Stimulated activated CD4-positive, alpha-beta T cell treated with anti-CD3 and anti-CD28 coated beads, Interleukin-2, amount 100 ng/mL, for 24 hours (primary cell): ENCODE measurements around the gene MICU1.
"Not testable (repeated sequence)": the region's sequence is repeated elsewhere in the genome, so short reads cannot be mapped to it uniquely, and the experiment has no call there.

Source experiments
- DNase-seq, 2 donors: peaks; one replicate each; pipeline ENCODE4 v3.0.0-alpha.2; 2020

MICU1 gene

DNA sequence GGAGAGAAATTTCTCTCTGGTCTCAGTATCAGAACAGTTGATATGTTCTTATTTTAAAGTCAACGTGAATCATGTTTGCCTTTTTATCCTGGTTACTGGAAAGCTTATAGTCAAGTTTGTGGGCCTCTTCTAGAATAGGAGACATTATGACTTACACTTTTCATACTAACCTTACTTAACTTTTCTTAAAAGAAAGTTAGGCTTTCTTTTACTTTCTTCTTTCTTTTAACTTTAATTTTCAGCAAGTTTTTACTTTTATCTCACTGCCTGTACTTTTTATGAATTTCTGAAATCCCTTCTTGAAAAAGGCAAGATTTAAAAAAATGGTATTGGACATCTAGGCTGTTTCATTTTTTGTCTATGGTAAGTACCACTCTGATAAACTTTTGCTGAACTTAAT, 195.9 kb downstream of the MICU1 start:
- DNase-seq = no peak

DNA sequence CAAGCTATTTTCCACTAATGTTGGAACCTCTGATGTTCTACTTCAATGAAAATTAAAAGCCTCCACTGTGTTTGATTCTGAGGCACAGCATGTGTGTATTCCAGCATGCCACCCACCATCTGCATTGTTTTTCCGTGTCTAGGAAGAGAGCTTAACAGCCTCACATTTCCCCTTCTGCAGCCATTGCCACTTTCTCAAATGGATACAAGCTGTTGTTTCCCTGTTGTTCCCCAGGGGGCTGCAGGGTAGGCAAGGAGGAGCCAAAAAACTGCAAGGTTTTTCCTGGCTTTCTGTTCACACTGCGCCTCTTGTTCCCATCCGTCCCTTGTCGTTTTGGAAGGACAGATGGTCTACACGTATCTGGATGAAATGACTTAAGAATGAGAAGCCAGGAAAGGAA, 198.9 kb downstream of the MICU1 start:
- DNase-seq = no peak

DNA sequence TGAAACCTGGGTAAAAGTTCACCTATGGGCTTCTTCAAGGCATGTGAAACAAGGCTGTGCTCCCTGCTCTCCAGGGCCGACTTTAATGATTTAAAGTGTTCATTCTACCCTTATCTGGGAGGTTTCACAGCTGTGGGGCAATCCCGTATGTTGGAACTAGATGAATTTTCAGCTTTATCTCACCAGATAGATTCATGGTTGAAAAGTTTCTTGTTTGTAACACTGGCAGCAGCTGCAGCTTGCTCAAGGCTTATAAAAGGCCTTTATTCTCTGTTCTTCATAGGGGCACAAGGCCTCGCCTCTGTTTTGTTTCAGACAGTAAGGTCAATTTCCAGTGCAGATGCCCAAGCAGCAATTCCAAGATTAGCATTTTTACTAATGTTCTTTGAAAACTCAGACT, 200.7 kb downstream of the MICU1 start:
- DNase-seq = no peak

DNA sequence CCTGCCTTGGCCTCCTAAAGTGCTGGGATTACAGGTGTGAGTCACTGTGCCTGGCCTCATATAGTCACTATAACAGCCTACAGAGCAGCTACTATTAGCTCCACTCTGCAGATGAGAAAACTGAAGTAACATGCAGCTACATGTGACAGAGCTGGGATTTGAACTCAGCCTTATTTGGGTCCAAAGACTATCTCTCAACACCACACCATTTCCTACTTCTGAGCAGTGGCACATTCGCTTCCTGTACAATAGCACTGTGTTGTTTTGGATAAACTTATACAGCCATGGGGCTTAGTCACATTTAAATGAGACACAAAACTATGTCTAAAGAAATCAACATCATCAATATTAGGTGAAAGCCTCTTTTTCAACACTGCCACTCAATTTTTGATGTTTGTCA, 201.3 kb downstream of the MICU1 start:
- DNase-seq = no peak

DNA sequence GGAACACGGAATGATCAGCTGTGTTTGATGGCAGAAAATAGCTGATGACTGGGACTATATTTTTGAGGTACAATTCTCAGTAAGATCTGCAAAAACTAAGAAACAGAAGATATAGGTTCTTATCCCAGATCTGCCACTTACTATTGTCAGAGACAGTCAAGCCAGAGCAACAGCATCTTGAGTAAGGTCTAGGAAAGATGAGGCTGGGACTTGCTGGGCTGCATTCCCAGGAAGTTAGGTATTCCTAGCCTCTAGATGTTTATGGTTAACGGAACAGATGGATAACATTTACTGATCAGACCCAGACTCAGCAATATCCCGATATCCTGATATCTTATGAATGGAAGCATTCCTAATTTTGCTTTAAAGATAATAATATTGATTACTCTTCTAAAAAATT, 202.5 kb downstream of the MICU1 start:
- no peak for DNase-seq

DNA sequence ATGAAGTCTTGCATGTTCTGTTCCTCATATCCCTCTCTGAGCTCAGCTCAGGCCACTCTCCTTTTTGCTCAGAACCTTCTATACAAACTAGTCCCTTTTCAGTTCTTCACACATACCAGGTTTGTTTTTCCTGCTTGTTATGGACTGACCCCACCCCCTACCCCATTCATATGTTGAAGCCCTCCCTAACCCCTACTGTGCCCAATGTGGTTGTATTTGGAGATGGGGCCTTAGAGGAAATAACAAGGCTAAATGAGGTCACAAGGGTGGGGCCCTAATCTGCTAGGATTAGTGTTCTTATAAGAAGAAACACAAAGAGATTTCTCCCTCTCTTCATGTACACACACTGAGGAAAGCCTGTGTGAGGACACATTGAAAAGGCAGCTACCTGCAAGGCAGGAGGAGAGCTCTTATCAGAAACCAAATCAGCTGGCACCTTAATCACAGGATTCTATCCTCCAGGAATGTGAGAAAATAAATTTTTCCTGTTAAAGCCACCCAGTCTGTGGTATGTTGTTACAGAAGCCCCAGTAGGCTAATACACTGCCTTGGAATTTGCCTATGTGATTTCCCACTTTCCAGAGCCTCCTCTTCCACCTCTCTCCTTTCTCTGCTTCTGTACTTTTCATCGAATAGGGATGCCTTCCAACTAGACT, 203.9 kb downstream of the MICU1 start:
- no peak for DNase-seq

DNA sequence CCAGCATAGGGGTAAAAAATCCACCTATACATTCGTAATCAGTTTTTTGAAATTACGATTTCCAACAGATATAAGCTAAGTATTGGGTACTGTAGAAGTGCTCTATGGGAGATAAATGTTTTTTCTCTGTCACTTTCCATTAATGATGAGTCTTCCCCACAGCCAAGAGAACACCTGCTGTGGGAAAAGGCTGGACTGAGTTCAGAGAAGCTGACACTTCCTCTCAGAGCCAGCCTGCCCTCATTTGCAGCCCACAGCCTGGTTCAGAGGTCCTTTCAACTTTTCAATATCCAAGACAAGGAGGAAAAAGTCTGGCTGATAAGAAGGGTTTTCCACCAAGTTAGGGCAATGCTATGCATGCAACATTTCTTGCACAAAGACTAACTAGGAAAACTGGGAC, 206.6 kb downstream of the MICU1 start:
- no peak for DNase-seq

DNA sequence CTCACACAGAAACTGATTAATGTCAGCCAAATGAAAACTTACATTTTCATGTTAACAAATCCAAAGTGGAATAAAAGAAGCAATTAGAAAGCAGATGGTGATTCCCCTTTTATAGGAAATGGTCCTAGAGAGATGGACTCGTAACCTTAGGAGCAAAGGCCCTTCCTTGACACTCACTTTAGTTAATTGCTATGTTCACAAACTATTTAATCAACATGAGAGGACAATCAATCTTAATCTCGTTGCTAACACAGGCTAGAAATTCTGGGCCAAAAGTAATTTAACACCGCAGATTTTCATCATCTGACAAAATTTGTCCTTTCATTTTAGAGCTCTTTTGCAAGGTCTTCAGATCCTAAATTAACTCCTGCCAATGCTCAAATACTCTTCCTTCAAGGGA, 207.2 kb downstream of the MICU1 start:
- DNase-seq = no peak

DNA sequence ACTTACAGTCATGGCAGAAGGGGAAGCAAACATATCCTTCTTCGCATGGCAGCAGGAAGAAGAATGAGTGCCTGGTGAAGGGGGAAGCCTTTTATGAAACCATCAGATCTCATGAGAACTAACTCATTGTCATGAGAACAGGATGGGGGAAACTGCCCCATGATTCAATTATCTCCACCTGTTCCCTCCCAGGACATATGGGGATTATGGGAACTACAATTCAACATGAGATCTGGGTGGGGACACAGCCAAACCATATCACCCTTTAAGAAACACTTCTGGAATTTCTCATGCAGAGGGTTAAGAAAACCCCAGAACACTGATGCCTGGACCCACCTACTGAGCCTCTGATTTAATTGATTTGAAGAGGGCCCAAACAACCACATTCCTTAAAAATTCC, 207.9 kb downstream of the MICU1 start:
- DNase-seq = no peak

DNA sequence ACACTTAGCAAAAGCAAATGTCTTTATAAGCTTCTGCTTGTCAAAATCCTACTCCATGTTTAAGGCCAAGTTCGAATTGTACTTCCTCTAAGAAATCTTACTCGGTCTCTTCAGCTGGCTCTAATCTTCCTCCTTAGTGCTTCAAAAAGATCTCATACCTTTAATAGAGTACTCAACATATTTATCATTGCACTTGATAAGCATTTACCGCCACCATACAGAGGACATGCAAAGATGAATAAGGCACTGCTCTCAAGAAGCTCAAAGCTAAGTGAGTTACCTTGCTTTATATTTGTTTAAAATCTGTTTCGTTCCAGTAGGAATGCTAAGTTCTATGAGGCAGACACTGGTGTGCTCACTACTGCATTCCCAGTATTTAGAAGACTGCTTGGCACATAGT, 209.2 kb downstream of the MICU1 start:
- no peak for DNase-seq

DNA sequence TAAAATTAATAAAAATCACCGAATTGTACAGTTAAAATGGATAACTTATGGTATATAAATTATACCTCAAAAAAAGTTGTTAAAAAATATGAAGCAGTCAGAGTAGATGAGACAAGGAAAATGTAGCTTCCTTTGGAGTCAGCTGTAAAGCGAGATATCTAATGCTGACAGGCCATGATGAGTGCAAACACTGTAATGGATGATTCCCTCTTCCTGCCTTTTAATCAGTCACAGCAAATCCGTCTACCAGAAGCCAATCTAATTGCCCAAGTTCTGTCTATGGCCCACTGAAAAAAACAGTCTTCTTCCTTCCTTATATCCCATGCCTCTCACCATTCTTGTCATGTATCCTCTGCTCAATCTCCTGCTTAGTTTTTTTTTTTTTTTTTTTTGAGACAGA, 211.2 kb downstream of the MICU1 start:
- DNase-seq = no peak

DNA sequence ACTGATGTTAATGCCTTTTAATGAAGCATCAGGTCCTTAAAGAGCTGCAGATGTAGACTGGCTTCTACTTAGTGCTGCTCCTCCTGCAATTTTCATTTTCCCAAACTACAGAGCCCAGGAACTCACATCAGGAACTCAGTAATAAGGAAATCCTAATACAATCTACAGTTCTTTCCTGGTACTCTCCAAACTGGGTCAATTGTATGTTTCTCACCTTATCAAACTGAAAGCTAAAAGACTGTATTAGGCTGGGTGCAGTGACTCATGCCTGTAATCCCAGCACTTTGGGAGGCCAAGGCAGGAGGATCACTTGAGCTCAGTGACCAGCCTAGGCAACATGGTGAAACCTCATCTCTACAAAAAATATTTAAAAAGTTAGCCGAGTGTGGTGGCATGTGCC, 216.7 kb downstream of the MICU1 start:
- no peak for DNase-seq

DNA sequence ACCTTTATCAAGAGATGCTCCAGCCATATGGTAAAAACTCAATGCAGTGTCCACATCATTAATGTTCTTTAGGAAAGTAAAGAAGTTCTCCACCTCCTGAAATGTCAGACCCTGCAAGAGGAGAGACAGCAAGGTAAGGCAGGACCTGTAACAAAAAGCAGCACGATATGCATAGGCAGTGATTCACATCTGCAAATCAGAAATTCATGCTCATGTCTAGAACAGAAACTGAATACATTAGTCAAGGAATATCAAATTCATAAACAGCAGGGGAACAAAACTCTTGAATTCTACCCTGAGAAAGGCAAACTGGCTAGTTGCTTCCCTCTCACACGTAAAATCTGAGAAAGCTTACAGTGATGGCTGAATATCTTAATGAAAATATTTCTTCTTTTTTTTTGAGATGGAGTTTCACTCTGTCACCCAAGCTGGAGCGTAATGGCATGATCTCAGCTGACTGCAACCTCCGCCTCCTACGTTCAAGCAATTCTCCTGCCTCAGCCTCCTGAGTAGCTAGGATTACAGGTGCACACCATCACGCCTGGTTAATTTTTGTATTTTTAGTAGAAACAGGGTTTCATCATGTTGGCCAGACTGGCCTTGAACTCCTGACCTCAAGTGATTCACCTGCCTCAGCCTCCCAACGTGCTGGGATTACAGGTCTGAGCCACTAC, 217.8 kb downstream of the MICU1 start:
- DNase-seq = no peak

DNA sequence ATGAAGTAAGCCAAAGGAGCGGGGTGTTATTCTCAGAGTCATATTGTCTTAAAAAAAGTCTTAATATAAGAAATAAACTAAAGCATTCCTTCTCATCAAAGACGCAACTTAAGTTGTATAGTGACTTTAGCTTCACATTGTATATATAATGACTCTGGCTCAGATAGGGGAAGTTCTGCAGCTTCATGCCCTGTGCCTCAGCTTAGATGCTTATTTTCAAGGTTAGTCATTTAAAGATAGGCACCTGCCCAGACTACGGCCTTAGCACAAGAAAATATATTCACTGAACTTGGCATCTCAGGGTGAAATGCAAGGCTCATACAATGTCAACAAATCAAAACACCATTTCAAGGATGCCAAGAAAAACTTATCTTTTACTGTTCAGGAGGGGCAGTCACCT, 218.4 kb downstream of the MICU1 start:
- no peak for DNase-seq

DNA sequence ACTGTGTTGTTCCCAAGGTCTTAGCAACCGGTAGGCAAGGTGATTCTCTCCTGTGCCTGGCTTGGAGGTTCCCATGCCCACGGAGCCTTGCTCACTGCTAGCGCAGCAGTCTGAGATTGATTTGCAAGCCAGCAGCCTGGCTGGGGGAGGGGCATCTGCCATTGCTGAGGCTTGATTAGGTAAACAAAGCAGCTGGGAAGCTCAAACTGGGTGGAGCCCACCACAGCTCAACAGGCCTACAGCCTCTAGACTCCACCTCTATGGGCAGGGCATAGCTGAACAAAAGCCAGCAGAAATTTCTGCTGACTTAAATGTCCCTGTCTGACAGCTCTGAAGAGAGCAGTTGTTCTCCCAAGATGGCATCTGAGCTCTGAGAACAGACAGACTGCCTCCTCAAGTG, 230.3 kb downstream of the MICU1 start:
- DNase-seq = not testable (repeated sequence)

DNA sequence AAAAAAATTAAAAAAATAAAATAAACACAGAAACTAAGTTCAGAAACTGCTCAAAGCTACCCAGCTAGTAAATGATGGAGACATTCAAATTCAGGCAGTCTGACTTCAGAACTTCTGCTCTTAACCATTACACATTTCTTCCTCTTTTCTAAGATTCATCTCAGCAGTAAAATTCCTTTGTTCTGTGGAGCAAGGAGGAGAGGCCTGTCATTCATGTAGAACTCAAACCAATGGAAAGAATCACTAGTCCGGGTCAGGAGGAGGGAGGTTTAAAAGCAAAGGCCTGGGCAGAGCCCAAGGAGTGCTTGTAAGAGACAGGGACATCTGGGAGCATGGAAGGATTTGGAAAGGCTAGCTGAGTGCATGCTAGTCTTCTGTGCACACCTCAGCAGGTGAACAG, 233.3 kb downstream of the MICU1 start:
- DNase-seq = no peak

DNA sequence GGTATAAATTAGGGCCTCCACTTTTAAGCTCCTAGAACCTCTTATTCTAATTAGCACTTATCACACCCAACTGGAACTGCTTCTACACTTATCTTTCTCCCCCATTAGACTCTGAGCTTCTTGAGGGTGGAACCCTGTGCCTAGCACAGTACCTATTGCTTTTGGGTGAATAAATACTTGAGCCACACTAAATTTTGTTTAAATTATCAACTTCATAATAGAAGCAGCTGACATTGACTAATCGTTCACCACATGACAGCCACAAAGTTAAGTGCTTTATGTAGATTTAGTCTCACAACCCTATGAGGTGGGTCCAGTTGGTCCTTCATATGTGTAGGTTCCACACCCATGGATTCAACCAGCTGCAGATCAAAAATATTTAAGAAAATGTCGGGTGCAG, 235.1 kb downstream of the MICU1 start:
- no peak for DNase-seq

DNA sequence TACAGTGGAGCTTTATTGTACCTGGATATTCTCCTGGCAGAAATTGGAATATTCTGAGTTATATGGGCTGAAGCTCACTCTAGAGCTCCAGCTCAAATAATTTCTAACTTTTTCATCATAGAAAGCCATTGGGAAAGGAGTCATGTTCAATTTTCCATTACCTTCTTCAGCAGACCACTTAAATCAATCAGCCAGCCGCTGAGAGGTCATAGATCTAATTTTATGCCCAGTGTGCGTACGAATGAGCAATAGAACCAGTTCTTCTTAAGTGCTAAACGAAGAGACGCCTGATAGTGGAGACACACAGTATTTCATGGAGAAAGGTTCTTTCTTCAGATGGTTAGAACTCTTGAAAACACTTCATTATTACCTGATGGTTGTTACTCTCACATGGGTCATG, 236.2 kb downstream of the MICU1 start:
- no peak for DNase-seq

DNA sequence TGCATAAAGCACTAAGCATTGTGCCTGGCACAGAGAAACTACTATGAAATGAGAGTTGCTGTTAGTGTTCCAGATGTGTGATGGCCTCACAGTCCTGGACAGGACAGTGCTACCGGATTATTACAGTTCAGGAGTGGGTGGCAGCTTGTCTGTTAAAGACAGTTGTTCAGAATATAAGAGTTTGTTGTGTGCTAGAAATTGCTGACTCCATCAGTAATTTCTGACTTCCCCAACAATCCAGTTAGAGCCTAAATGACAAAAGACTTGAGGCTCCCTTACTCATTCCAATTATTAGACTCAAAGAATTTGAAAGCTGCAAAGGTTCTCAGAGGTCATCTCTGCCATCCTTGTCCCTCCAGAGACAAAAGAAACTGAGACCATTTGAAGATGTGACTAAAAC, 236.9 kb downstream of the MICU1 start:
- DNase-seq = no peak

DNA sequence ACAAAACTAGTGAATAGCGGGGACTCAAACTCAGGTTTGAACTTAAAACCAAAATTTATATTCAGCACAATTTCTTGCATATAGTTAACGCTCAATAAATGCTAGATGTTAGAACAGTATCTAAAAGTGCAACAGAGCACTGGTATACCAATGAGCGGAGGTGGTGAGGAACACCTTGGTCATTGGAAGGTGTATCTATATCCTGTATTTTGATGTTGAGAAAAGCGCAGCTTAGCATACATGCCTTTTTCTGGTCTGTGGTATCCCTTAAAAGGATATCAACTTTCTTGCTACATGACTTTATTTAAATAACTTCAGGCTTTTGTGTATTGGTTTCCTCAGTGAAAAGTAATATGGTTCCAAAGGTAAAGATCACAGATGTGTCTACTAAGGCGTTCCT, 237.8 kb downstream of the MICU1 start:
- no peak for DNase-seq

DNA sequence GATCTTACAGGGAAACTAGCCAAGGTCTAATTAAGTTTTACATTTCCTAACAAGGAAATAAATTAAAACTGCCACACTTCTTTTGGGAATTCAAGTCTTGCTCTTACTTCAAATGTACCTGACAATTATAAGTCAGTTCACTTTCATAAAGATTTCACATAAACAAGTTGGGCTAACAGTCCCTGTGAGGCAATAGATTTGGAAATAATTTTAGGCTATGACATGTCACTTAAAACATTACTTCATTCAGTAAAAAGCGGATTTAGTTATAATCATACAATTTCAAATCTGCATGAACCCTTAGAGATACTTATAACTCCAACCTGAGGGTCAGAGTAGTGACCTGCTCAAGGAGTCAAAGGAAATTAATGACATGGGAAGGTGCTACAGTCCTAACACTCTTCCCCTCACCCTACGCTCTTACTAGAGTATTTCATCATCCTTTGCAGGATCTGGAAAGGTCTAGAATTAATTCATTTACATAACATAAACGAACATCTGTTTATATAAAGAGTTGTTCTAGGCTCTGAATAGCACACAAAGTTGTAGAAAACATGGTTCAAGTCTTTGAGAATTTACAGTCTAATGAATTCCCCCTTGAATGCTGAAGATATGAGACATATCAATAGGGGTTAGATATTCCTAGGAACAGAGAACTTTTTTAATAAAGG, 238.8 kb downstream of the MICU1 start:
- DNase-seq = no peak

DNA sequence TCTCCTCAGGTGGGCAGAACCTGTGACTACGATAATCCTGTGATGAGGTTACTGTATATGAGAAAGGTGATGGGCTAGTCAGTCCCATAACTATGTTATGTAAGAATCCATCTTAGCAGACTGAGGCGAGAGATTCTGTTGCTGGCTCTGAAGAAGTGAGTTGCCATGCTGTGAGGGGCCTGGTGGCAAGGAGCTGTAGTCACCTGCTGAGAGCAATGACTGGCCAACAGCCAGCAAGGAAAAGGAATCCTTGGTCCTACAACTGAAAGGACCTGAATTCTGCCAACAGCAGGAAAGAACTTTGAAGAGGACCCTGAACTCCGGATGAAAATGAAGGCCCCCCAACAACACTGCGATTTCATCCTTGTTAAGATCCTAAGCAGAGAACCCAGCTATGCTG, 240.2 kb downstream of the MICU1 start:
- DNase-seq = no peak

DNA sequence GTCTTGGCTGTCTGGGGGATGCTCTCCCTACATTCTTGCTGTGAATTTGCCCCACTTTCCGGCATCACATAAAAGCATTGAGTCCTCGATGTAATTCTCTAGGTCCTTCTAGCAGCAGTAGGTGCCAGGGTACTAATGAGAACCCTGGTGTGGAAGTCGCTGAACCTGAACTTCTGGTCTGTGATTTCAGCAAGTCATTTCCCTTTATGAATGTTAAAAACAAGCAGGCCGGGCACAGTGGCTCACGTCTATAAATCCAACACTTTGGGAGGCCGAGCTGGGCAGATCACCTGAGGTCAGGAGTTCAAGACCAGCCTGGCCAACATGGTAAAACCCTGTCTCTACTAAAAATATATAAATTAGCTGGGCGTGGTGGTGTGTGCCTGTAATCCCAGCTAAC, 240.9 kb downstream of the MICU1 start:
- not testable (repeated sequence) for DNase-seq

DNA sequence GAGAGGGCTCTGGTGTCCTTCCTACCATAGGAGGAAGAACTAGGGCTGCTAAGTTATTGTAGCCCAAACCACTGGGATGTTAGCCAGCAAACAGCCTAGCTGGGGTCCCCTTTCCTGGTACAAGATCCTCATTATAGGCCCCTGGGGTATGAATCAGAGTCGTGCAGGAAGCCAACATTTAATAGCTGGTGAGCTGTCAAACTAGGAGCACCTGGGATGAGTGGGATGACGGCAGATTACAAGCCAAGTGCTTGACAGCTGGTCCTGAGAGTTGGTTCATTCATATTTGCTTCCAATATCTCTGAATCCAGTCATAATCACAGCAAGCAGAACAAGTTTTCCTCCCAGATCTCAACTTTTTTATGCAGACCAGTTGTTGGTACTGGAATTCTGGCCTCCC, 246.1 kb downstream of the MICU1 start:
- DNase-seq = no peak

DNA sequence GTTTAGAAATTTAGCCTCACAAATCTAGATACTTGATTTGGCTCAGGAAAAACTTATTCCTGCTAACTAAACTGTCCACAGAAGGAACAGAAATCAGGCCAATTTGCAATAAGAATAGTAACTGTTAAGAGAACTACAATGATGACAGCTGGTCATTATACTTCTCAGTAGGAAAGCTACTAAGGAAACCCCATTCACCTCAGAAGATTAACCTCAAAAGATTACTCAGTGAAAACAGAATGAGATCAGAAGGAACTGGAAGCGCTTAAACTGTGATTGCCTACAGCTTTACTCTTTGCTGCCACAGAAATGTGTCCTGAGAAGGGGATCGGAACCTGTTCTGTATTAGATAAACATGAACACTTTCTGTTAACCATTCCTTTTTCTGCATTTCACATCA, 246.8 kb downstream of the MICU1 start:
- no peak for DNase-seq
